BJ (cell line): ENCODE measurements around the gene ATP2C1. TPM values are rescaled to one million over a fixed set of nuclear protein-coding genes. Genes with fewer than 3 reads are reported as not detected.

ENCODE experiments used
- CTCF ChIA-PET: fragments of 350-600 bp; formaldehyde crosslinking; extraction: SDS; loops from one replicate; lab custom pipeline; 2021; ENCODE audit warnings: antibody characterized with exemption, inconsistent platforms; lab: Yijun Ruan, JAX
- POLR2A ChIA-PET: fragments of 300-600 bp; sonication (Branson Sonifier 250); formaldehyde crosslinking; extraction: SDS; loops from one replicate; lab custom pipeline; 2021; ENCODE audit warnings: antibody characterized with exemption; lab: Charles Lee
- DNase-seq: peaks from one replicate; pipeline ENCODE4 v3.0.0-alpha.2; 2011; ENCODE audit warnings: low read depth
- H3K27me3 ChIP-seq: 2 replicates; pipeline ENCODE4 v1.6.0; 2011; ENCODE audit warnings: low read length; ENCODE audit not compliant: control insufficient read depth, insufficient read depth
- H3K36me3 ChIP-seq: 2 replicates; pipeline ENCODE4 v1.5.1; 2011; ENCODE audit warnings: low read length; ENCODE audit not compliant: control insufficient read depth, insufficient read depth
- H3K4me3 ChIP-seq: 2 replicates; pipeline ENCODE4 v1.5.1; 2011; ENCODE audit warnings: low read depth, mild to moderate bottlenecking, control low read depth, low read length
- polyA plus RNA-seq: library from polyadenylated mRNA; depleted of rRNA; stranded (reverse); fragments of >200 nt; gene quantifications from 2 replicates; pipeline ENCODE4 v1.2.3, GENCODE V29; 2011
- TF ChIP-seq, protein P1 (sequence below): IDR thresholded peaks from 2 replicates; pipeline ENCODE4 v1.5.1; 2011; ENCODE audit warnings: low read depth, mild to moderate bottlenecking, control low read depth, inconsistent platforms, low read length, moderate library complexity; ENCODE audit not compliant: insufficient read depth

Gene ATP2C1
- polyA plus RNA-seq, 1 experiment: 42.9 TPM

DNA sequence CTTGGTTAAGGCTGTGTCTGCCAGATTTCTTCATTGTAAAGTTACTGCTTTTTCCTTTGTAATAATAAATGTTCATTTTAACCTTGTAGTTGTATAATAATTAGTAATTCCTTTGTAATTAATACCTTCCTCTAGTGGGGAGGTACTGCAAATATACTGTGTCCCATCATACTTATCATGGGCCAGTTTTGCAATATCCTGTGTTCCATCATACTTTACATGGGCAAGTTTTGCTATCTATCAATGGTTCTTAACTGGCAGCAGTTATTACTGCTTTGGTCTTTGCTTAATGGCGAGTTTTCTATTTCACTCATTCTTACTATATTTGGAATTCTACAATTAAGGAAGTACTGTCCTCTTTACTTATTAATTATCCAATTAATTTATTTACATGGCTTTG lies 10.6 kb downstream of the ATP2C1 start:
- DNase-seq: no peak
- no peaks in the 10 kb centered on the region; the same call in 1 of the 2 replicates for H3K36me3 ChIP-seq
- CTCF ChIA-PET: no interaction called here
- TF ChIP-seq, protein P1, sequence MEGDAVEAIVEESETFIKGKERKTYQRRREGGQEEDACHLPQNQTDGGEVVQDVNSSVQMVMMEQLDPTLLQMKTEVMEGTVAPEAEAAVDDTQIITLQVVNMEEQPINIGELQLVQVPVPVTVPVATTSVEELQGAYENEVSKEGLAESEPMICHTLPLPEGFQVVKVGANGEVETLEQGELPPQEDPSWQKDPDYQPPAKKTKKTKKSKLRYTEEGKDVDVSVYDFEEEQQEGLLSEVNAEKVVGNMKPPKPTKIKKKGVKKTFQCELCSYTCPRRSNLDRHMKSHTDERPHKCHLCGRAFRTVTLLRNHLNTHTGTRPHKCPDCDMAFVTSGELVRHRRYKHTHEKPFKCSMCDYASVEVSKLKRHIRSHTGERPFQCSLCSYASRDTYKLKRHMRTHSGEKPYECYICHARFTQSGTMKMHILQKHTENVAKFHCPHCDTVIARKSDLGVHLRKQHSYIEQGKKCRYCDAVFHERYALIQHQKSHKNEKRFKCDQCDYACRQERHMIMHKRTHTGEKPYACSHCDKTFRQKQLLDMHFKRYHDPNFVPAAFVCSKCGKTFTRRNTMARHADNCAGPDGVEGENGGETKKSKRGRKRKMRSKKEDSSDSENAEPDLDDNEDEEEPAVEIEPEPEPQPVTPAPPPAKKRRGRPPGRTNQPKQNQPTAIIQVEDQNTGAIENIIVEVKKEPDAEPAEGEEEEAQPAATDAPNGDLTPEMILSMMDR: no peak
- H3K27me3 ChIP-seq: no peaks in the 10 kb centered on the region
- POLR2A ChIA-PET: no interaction called here
- no peak overlapping the region for H3K4me3 ChIP-seq

DNA sequence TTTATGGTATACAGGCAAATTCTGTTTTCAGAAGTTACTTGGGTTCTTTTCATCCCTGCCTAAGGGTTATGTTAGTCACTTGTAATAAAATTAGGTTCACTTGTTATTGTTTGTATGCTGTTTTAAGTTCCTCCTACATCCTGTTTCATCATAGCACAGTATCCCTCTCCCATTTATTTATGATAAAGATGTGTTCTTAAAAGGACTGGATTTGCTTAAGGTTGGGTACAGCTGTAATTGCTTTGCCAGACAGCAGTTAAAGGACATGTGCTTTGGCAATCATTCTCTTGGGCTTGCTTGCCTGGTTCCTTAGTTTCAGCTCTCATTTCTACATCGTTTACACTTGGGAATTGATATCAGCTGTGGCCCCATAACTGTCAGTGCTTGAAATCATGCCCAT lies 11.7 kb downstream of the ATP2C1 start:
- CTCF ChIA-PET: no interaction called here
- TF ChIP-seq, protein P1: no peak
- H3K36me3 ChIP-seq: no peaks in the 10 kb centered on the region; the same call in 1 of the 2 replicates

DNA sequence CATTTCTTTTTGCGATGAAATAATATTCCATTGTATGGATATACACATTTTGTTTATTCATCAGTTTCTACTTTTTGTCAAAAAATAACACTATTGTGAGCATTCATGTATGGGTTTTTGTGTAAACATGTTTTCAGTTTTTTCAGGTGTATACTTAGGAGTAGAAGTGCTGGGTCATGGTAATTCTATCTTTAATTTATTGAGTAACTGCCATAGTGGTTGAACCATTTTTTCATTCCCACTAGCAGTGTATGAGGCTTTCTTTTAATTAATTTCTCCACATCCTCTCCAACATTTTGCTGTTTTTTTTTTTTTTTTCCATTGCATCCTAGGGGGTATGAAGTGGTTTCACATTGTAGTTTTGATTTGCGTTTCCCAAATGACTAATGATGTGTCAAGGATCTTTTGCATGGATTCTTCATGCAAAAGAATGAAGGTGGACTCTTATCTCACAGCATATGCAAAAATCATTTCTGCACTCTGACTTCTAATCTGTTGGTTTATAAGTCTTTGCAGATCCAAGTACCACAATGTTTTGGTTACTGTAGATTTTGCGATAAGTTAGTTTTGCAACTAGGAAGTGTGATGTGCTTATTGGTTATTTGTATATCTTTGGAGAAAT lies 12.6 kb downstream of the ATP2C1 start:
- CTCF ChIA-PET: no interaction called here
- no peak for DNase-seq
- Histone ChIP-seq H3K36me3 (no peaks in the 10 kb centered on the region; the same call in 1 of the 2 replicates), H3K27me3 (no peaks in the 10 kb centered on the region), H3K4me3 (no peak overlapping the region)
- POLR2A ChIA-PET: no interaction called here
- TF ChIP-seq, protein P1: no peak

More for the DNA sequence above, 11.7 kb downstream of the ATP2C1 start:
- POLR2A ChIA-PET: no interaction called here
- Histone ChIP-seq H3K27me3 (no peaks in the 10 kb centered on the region), H3K4me3 (no peak overlapping the region)
- DNase-seq: peak; percentile 43

DNA sequence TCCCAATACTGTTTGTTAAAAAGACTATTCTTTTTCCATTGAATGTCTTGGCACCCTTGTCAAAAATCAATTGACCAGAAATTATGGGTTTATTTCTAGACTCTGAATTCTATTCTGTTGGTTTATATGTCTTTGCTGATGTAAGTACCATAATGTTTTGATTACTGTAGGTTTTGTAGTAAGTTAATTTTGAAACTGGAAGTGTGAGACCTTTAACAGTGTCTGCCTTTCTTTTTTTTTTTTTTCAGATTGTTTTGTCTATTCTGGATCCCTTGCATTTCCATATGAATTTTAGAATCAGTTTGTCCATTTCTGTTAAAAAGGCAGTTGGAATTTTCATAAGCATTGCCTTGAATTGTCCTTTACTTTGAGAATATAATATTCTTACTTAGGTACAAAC lies 13.6 kb downstream of the ATP2C1 start:
- TF ChIP-seq, protein P1: no peak
- ChIA-PET POLR2A (no interaction called here), CTCF (no interaction called here)
- DNase-seq: no peak
- no peak overlapping the region for H3K4me3 ChIP-seq
- H3K27me3 ChIP-seq: no peaks in the 10 kb centered on the region
- H3K36me3 ChIP-seq: no peaks in the 10 kb centered on the region

DNA sequence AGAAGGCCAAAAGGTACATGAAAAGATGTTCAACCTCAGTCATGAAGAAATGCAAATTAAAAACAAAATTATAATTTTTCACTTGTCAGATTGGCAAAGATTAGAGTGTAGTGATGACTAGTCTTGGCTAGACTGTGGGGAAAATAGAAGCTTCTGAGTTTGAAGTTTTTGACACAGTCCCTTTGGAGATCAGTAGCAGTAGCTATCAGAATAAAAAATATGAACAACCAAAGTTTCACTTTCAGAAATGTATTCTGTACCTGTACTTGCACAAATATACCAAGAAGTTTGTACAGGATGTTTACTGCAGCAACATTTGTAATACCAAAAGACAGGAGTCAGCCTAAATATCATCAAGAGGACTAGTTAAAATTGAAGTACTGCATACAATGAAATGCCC lies 14.1 kb downstream of the ATP2C1 start:
- TF ChIP-seq, protein P1: no peak
- DNase-seq: no peak
- POLR2A ChIA-PET: no interaction called here
- Histone ChIP-seq H3K27me3 (no peaks in the 10 kb centered on the region), H3K4me3 (no peak overlapping the region), H3K36me3 (no peaks in the 10 kb centered on the region)
- CTCF ChIA-PET: no interaction called here
